Measurements from ENCODE around the gene KRTAP2-1.

DNA sequence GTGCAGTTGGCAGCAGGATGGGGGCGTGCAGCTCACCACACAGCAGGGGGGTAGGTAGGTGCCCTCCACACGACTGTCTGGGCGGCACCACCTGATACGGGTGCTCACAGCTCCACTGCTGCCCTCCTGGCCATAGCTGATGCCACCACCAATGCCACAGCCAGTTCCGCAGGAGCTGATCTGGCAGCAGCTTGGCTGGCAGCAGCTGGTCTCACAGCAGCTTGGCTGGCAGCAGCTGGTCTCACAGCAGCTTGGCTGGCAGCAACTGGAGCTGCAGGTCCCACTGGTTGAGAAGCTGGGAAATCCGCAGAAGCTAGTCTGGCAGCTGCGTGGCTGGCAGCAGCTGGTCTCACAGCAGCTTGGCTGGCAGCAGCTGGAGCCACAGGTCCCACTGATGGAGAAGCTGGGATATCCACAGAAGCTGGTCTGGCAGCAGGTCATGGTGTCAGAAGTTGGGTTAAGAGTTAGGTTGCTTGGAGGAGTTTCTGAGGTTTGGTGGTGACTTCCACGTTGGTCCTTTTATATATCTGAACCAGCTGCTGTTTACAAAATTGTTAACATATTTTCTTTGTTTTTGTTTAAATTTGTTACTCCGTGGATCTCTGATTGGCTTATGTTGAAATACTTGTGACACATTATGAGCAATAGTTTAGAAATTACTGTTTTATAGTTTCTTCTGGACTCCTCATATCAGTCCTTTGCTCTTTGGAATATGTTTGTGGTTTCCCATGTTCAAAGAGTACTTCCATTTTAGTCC is 20.2 kb downstream of the KRTAP2-1 start, which contains the start of gene KRTAP1-5:
- TF ChIP-seq, protein P1, sequence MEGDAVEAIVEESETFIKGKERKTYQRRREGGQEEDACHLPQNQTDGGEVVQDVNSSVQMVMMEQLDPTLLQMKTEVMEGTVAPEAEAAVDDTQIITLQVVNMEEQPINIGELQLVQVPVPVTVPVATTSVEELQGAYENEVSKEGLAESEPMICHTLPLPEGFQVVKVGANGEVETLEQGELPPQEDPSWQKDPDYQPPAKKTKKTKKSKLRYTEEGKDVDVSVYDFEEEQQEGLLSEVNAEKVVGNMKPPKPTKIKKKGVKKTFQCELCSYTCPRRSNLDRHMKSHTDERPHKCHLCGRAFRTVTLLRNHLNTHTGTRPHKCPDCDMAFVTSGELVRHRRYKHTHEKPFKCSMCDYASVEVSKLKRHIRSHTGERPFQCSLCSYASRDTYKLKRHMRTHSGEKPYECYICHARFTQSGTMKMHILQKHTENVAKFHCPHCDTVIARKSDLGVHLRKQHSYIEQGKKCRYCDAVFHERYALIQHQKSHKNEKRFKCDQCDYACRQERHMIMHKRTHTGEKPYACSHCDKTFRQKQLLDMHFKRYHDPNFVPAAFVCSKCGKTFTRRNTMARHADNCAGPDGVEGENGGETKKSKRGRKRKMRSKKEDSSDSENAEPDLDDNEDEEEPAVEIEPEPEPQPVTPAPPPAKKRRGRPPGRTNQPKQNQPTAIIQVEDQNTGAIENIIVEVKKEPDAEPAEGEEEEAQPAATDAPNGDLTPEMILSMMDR (IDR thresholded peaks at IDR 0.05), result no peak
- TF ChIP-seq POLR2A (IDR thresholded peaks at IDR 0.05), result no peak
